Lower leg skin (tissue), 4 donors: ENCODE data around the gene KIF26B. TPM values are rescaled to one million over a fixed set of nuclear protein-coding genes. Genes with fewer than 3 reads are reported as not detected.

Experiments
- DNase-seq, 2 donors: peaks; one replicate each; pipeline ENCODE4 v3.0.0-alpha.2; 2019; ENCODE audit warnings: low spot score in 2 of 2
- H3K4me3 ChIP-seq: fragments of 200-600 bp; sonication (generic); 2 replicates; pipeline ENCODE4 v1.5.1; 2017; ENCODE audit warnings: mild to moderate bottlenecking, low read depth; ENCODE audit not compliant: poor library complexity, severe bottlenecking
- CTCF ChIP-seq, 3 donors: fragments of 450-650 bp; IDR thresholded peaks; one replicate each; pipeline ENCODE4 v1.5.1; 2016; ENCODE audit warnings: antibody characterized with exemption in 3 of 3, mild to moderate bottlenecking in 3 of 3, moderate library complexity in 2 of 3
- POLR2A ChIP-seq, 2 donors: fragments of 450-650 bp; IDR thresholded peaks; one replicate each; pipeline ENCODE4 v1.6.1; 2016 to 2017; ENCODE audit warnings: antibody characterized with exemption in 2 of 2, mild to moderate bottlenecking in 1 of 2, moderate library complexity in 1 of 2
- WGBS, 2 donors: methylation state at CpG; one replicate each; pipeline ENCODE4 v1.1.5; 2018; 5-methylcytosine and 5-hydroxymethylcytosine counted together
- intact Hi-C: fragments of 100-400 bp; cut with DNase I; formaldehyde crosslinking; loops from one replicate; pipeline ENCODE4 v1.15.0; 2023; ENCODE audit warnings: low total_unique reads
- total RNA-seq, 4 donors: library from RNA; depleted of rRNA; stranded (reverse); fragments of >200 nt; gene quantifications; one replicate each; pipeline ENCODE4 v1.1.0, GENCODE V29; 2016

Gene KIF26B
- total RNA-seq, 4 donors from 2014 or later, result 3.9 to 6.6 (median 5.7) TPM

- H3K4me3 ChIP-seq, result no peak overlapping the region
- no peak for TF ChIP-seq POLR2A (IDR thresholded peaks at IDR 0.05)
- TF ChIP-seq CTCF (IDR thresholded peaks at IDR 0.05), result no peak
- intact Hi-C loops, result no loop called here
- 87 to 90% methylated on average over 16 of the region's 16 CpGs for WGBS, 2 donors
- no peak for DNase-seq
Measured at GRCh38 chr1:245325922-245326795, 171.4 kb downstream of the KIF26B start.

- TF ChIP-seq POLR2A (IDR thresholded peaks at IDR 0.05) (no peak), CTCF (IDR thresholded peaks at IDR 0.05) (no peak)
- H3K4me3 ChIP-seq, result no peak overlapping the region
- 76 to 80% methylated on average over 3 of the region's 3 CpGs for WGBS, 2 donors
- DNase-seq, result no peak
- intact Hi-C loops, result no loop called here
Measured at GRCh38 chr1:245327360-245327759, 172.6 kb downstream of the KIF26B start.

- WGBS, 2 donors, result 94 to 95% methylated on average over 4 of the region's 4 CpGs
- no peak for TF ChIP-seq CTCF (IDR thresholded peaks at IDR 0.05)
- no peak for TF ChIP-seq POLR2A (IDR thresholded peaks at IDR 0.05)
- no peak for DNase-seq
- H3K4me3 ChIP-seq, result no peak overlapping the region
- intact Hi-C loops, result no loop called here
Measured at GRCh38 chr1:245327842-245328241, 173.1 kb downstream of the KIF26B start.

- intact Hi-C loops, result no loop called here
- TF ChIP-seq POLR2A (IDR thresholded peaks at IDR 0.05), result no peak
- no peak for TF ChIP-seq CTCF (IDR thresholded peaks at IDR 0.05)
- no peak overlapping the region for H3K4me3 ChIP-seq
- no peak for DNase-seq
- WGBS, 2 donors, result 94 to 95% methylated on average over 26 of the region's 26 CpGs
Measured at GRCh38 chr1:245330951-245331350, 176.2 kb downstream of the KIF26B start.

- DNase-seq, result no peak
- 93 to 96% methylated on average over 6 of the region's 6 CpGs for WGBS, 2 donors
- TF ChIP-seq CTCF (IDR thresholded peaks at IDR 0.05), result no peak
- TF ChIP-seq POLR2A (IDR thresholded peaks at IDR 0.05), result no peak
- intact Hi-C loops, result no loop called here
- H3K4me3 ChIP-seq, result no peak overlapping the region
Measured at GRCh38 chr1:245332085-245332484, 177.3 kb downstream of the KIF26B start.
